ENCODE measurements around the gene MACIR. TPM values are rescaled to one million over a fixed set of nuclear protein-coding genes. Genes with fewer than 3 reads are reported as not detected.

MACIR gene
- total and polyA plus RNA-seq, 2 donors = 6.0 to 7.6 TPM

DNA sequence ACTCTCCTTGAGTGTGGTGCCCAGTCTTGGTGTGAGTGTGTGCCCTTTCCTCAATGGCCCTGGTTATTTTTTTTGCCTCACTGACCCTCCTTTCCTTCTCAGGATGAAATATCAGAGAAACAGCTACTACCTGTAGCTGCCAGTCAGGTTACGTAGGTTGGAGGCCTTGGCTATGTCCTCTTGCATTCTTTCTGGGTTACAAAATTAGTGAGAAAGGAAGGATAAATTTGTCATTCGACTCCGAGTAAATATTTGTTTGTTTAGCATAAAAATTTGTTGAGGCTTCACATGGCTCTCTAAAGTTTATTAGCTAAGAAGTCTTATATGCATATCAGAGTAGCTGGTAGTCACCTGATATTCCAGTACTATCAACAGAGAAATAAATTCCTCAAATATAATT, 15.4 kb downstream of the MACIR start:
- 98% methylated on average over 3 of the region's 3 CpGs for whole genome bisulfite sequencing
- no peaks in the 10 kb centered on the region for H3K9me3 ChIP-seq (ENCODE audit: control insufficient read depth in 2 of 2, insufficient read depth in 1 of 2, low read length in 1 of 2)
- peaks cover 5 to 7% of the 10 kb centered on the region in 2 donors for H3K36me3 ChIP-seq (ENCODE audit: control insufficient read depth in 2 of 2, insufficient read depth in 2 of 2, low read length in 1 of 2)
- no peaks in the 10 kb centered on the region for H3K4me1 ChIP-seq (ENCODE audit: control insufficient read depth in 2 of 2, insufficient read depth in 2 of 2, low read length in 2 of 2)
- no peak for DNase-seq (ENCODE audit: low read depth in 6 of 9, low spot score in 9 of 9)
- H3K4me3 ChIP-seq (ENCODE audit: low read length in 2 of 2) = no peak overlapping the region
- no peak overlapping the region for H3K27ac ChIP-seq (ENCODE audit: low read depth in 1 of 2, low read length in 1 of 2)
- no peaks in the 10 kb centered on the region for H3K27me3 ChIP-seq (ENCODE audit: control insufficient read depth in 2 of 2, insufficient read depth in 1 of 2, low read length in 1 of 2)

DNA sequence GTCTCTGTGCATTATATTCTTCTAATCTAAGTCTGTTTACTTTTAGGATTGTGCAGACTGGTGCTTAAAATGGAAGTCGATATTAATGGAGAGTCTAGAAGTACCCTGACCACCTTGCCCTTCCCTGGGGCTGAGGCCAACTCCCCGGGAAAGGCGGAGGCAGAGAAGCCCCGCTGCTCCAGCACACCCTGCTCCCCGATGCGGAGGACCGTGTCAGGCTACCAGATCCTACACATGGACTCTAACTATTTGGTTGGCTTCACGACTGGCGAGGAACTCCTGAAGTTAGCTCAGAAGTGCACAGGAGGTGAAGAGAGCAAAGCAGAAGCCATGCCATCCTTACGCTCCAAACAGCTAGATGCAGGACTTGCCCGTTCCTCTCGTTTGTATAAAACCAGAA, 17.3 kb downstream of the MACIR start:
- no peak for DNase-seq (ENCODE audit: low read depth in 6 of 9, low spot score in 9 of 9)
- H3K27me3 ChIP-seq (ENCODE audit: control insufficient read depth in 2 of 2, insufficient read depth in 1 of 2, low read length in 1 of 2) = no peaks in the 10 kb centered on the region
- no peak overlapping the region for H3K4me3 ChIP-seq (ENCODE audit: low read length in 2 of 2)
- H3K27ac ChIP-seq (ENCODE audit: low read depth in 1 of 2, low read length in 1 of 2) = no peak overlapping the region
- peaks cover 5 to 7% of the 10 kb centered on the region in 2 donors for H3K36me3 ChIP-seq (ENCODE audit: control insufficient read depth in 2 of 2, insufficient read depth in 2 of 2, low read length in 1 of 2)
- H3K4me1 ChIP-seq (ENCODE audit: control insufficient read depth in 2 of 2, insufficient read depth in 2 of 2, low read length in 2 of 2) = no peaks in the 10 kb centered on the region
- H3K9me3 ChIP-seq (ENCODE audit: control insufficient read depth in 2 of 2, insufficient read depth in 1 of 2, low read length in 1 of 2) = no peaks in the 10 kb centered on the region
- 98% methylated on average over 12 of the region's 12 CpGs for WGBS

DNA sequence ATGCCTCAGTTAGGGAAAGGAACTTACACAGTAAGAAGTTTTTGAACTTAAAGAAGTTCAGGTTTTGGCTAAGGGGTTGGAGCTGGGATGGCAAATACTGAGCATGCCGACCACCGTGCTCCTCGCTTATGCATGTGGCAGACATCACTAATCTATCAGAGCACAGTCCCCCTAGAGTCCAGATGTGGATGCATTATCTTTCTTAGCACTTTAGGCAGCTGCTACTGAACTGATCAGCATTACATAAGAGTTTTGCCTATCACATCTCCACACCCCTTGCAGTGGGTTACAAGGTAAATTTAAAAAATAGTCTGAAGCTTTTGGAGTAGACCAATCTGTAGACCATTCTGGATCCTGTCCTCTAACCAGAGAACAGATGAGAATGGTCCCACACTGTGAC, 22.4 kb downstream of the MACIR start:
- H3K4me1 ChIP-seq (ENCODE audit: control insufficient read depth in 2 of 2, insufficient read depth in 2 of 2, low read length in 2 of 2) = no peaks in the 10 kb centered on the region
- 98% methylated on average over 3 of the region's 3 CpGs for WGBS
- no peaks in the 10 kb centered on the region for H3K27me3 ChIP-seq (ENCODE audit: control insufficient read depth in 2 of 2, insufficient read depth in 1 of 2, low read length in 1 of 2)
- no peak overlapping the region for H3K27ac ChIP-seq (ENCODE audit: low read depth in 1 of 2, low read length in 1 of 2)
- no peaks in the 10 kb centered on the region for H3K9me3 ChIP-seq (ENCODE audit: control insufficient read depth in 2 of 2, insufficient read depth in 1 of 2, low read length in 1 of 2)
- no peak overlapping the region for H3K4me3 ChIP-seq (ENCODE audit: low read length in 2 of 2)
- peaks cover 2 to 5% of the 10 kb centered on the region in 2 donors for H3K36me3 ChIP-seq (ENCODE audit: control insufficient read depth in 2 of 2, insufficient read depth in 2 of 2, low read length in 1 of 2)
- DNase-seq (ENCODE audit: low read depth in 6 of 9, low spot score in 9 of 9) = no peak

DNA sequence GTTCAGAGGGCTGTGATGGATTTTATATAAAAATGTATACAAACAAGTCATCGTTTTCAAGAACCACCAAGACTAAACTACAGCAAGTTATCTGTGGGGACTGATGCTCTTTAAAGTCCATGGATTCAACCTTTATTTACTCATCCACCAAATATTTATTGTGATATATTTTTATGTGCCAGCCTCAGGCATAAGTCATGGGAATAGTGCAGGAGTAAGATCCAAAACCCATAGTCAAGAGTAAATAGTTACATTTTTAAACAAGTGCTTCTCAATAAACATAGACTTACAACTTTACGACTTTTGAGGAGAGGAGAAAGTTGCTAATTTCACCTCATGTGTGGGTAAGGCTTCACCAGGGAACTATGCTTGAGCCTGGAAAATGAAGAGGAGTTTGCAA, 24.6 kb downstream of the MACIR start:
- H3K27ac ChIP-seq (ENCODE audit: low read depth in 1 of 2, low read length in 1 of 2) = no peak overlapping the region
- H3K36me3 ChIP-seq (ENCODE audit: control insufficient read depth in 2 of 2, insufficient read depth in 2 of 2, low read length in 1 of 2) = no peaks in the 10 kb centered on the region
- H3K27me3 ChIP-seq (ENCODE audit: control insufficient read depth in 2 of 2, insufficient read depth in 1 of 2, low read length in 1 of 2) = no peaks in the 10 kb centered on the region
- 98% methylated on average over 2 of the region's 2 CpGs for WGBS
- H3K4me3 ChIP-seq (ENCODE audit: low read length in 2 of 2) = no peak overlapping the region
- DNase-seq (ENCODE audit: low read depth in 6 of 9, low spot score in 9 of 9) = no peak
- no peaks in the 10 kb centered on the region for H3K4me1 ChIP-seq (ENCODE audit: control insufficient read depth in 2 of 2, insufficient read depth in 2 of 2, low read length in 2 of 2)
- H3K9me3 ChIP-seq (ENCODE audit: control insufficient read depth in 2 of 2, insufficient read depth in 1 of 2, low read length in 1 of 2) = no peaks in the 10 kb centered on the region

DNA sequence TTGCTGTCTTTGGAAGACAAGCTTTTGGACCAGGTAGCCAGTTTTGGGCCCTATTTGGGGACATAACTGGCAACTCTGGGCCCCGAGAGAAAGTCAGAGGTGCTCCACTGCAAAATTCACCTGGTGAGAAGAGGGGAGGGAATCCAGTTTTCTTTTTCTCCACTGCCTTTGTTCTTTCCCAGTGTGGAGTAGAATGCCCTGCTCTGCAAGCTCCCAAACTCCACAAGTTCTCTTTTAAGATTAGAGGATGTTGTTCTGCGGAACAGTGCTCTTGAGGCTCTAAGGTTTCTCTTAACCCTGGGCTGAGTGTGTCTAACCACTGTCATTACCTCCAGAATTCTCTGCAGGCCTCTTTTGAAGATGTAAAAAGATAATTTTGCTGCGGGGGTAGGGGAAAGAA, 25.3 kb downstream of the MACIR start:
- DNase-seq (ENCODE audit: low read depth in 6 of 9, low spot score in 9 of 9) = no peak
- H3K9me3 ChIP-seq (ENCODE audit: control insufficient read depth in 2 of 2, insufficient read depth in 1 of 2, low read length in 1 of 2) = no peaks in the 10 kb centered on the region
- H3K27me3 ChIP-seq (ENCODE audit: control insufficient read depth in 2 of 2, insufficient read depth in 1 of 2, low read length in 1 of 2) = no peaks in the 10 kb centered on the region
- no peak overlapping the region for H3K4me3 ChIP-seq (ENCODE audit: low read length in 2 of 2)
- H3K27ac ChIP-seq (ENCODE audit: low read depth in 1 of 2, low read length in 1 of 2) = no peak overlapping the region
- 96% methylated on average over 3 of the region's 3 CpGs for WGBS
- H3K36me3 ChIP-seq (ENCODE audit: control insufficient read depth in 2 of 2, insufficient read depth in 2 of 2, low read length in 1 of 2) = no peaks in the 10 kb centered on the region
- no peaks in the 10 kb centered on the region for H3K4me1 ChIP-seq (ENCODE audit: control insufficient read depth in 2 of 2, insufficient read depth in 2 of 2, low read length in 2 of 2)

DNA sequence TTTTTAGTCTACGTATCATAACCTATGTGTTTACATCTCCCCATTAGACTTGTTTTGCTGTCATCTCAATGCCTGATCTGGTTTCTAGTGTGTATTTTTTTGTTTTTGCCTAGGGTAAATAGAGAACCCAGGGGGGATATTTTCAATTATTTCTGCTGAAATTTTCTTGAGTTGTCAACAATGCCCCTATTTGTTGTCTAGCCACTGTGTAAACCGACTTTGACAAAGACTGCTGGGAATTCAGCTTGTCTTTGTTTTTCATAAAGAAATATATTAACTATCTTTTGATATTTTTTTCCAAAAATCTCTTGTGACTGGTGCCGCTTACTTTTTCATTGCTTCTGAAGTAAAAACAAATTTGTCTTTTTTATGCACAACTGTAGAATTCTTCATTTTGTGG, 28.1 kb downstream of the MACIR start:
- no peak overlapping the region for H3K4me3 ChIP-seq (ENCODE audit: low read length in 2 of 2)
- H3K27ac ChIP-seq (ENCODE audit: low read depth in 1 of 2, low read length in 1 of 2) = no peak overlapping the region
- no peaks in the 10 kb centered on the region for H3K27me3 ChIP-seq (ENCODE audit: control insufficient read depth in 2 of 2, insufficient read depth in 1 of 2, low read length in 1 of 2)
- H3K36me3 ChIP-seq (ENCODE audit: control insufficient read depth in 2 of 2, insufficient read depth in 2 of 2, low read length in 1 of 2) = no peaks in the 10 kb centered on the region
- WGBS = 97% methylated on average over 3 of the region's 3 CpGs
- DNase-seq (ENCODE audit: low read depth in 6 of 9, low spot score in 9 of 9) = no peak
- H3K9me3 ChIP-seq (ENCODE audit: control insufficient read depth in 2 of 2, insufficient read depth in 1 of 2, low read length in 1 of 2) = no peaks in the 10 kb centered on the region
- no peaks in the 10 kb centered on the region for H3K4me1 ChIP-seq (ENCODE audit: control insufficient read depth in 2 of 2, insufficient read depth in 2 of 2, low read length in 2 of 2)

DNA sequence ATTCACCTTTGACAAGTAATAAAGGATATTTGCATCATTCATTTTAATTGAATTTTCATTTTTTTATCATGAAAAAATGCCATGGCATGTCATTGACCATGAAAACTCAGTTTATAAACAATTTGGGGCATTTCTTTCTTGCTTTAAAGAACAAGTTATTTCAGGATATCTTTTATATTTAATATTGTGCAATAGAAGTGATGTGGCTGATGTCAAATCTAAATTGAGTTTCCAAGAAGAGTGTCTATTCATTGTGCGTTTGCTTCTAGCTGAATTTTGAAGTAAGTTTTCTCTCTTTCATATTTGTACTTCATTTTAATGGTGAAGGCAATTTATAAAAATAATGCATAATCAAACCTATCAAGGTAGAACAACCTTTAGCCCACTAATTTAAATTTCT, 30.5 kb downstream of the MACIR start:
- Histone ChIP-seq H3K36me3 (ENCODE audit: control insufficient read depth in 2 of 2, insufficient read depth in 2 of 2, low read length in 1 of 2) (no peaks in the 10 kb centered on the region), H3K4me1 (ENCODE audit: control insufficient read depth in 2 of 2, insufficient read depth in 2 of 2, low read length in 2 of 2) (no peaks in the 10 kb centered on the region), H3K27me3 (ENCODE audit: control insufficient read depth in 2 of 2, insufficient read depth in 1 of 2, low read length in 1 of 2) (no peaks in the 10 kb centered on the region), H3K4me3 (ENCODE audit: low read length in 2 of 2) (no peak overlapping the region), H3K27ac (ENCODE audit: low read depth in 1 of 2, low read length in 1 of 2) (no peak overlapping the region), H3K9me3 (ENCODE audit: control insufficient read depth in 2 of 2, insufficient read depth in 1 of 2, low read length in 1 of 2) (no peaks in the 10 kb centered on the region)
- 96% methylated on average over 1 of the region's 1 CpG for WGBS
- DNase-seq (ENCODE audit: low read depth in 6 of 9, low spot score in 9 of 9) = no peak

DNA sequence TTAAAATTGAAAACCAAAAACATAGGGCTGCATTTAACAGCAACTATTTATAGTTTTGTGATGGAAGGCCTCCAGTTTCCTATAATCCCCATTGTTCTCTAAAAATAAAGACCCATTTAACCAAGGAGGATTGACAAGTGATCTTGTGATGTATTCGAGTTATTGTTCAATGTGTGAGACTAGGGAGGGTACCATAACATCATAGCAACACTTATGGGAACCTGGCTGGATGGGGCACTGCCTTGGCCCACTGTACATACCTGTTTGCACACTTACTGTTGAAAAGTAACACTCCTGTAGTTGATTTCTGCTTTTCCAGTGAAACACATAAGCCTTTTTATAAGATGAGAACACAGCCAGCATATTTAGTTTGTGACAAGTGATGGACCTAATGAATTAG, 32.3 kb downstream of the MACIR start:
- Histone ChIP-seq H3K36me3 (ENCODE audit: control insufficient read depth in 2 of 2, insufficient read depth in 2 of 2, low read length in 1 of 2) (no peaks in the 10 kb centered on the region), H3K27ac (ENCODE audit: low read depth in 1 of 2, low read length in 1 of 2) (no peak overlapping the region), H3K4me3 (ENCODE audit: low read length in 2 of 2) (no peak overlapping the region), H3K4me1 (ENCODE audit: control insufficient read depth in 2 of 2, insufficient read depth in 2 of 2, low read length in 2 of 2) (no peaks in the 10 kb centered on the region), H3K27me3 (ENCODE audit: control insufficient read depth in 2 of 2, insufficient read depth in 1 of 2, low read length in 1 of 2) (no peaks in the 10 kb centered on the region), H3K9me3 (ENCODE audit: control insufficient read depth in 2 of 2, insufficient read depth in 1 of 2, low read length in 1 of 2) (no peaks in the 10 kb centered on the region)
- 83% methylated on average over 1 of the region's 1 CpG for WGBS
- no peak for DNase-seq (ENCODE audit: low read depth in 6 of 9, low spot score in 9 of 9)

DNA sequence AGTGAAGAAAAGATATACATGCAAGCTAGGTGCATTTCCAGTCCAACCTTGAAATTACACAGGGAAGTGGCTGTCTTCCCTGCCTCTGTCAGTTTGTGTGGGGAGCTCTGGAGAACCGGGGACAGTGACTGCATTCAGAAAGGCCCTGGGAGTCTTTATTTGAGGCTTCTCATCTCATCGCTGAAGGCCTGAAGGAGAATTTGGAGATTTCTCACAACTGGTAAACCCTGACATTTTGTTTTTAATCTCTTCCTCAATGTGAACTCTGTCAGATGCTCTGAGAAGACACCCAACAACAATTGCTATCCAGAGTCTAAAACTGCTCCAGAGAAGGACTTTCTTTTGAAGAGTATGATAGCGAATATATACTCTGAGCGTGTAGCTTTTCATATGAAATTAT, 33.0 kb downstream of the MACIR start:
- 97% methylated on average over 4 of the region's 4 CpGs for WGBS
- H3K4me1 ChIP-seq (ENCODE audit: control insufficient read depth in 2 of 2, insufficient read depth in 2 of 2, low read length in 2 of 2) = no peaks in the 10 kb centered on the region
- no peaks in the 10 kb centered on the region for H3K36me3 ChIP-seq (ENCODE audit: control insufficient read depth in 2 of 2, insufficient read depth in 2 of 2, low read length in 1 of 2)
- H3K27ac ChIP-seq (ENCODE audit: low read depth in 1 of 2, low read length in 1 of 2) = no peak overlapping the region
- H3K27me3 ChIP-seq (ENCODE audit: control insufficient read depth in 2 of 2, insufficient read depth in 1 of 2, low read length in 1 of 2) = no peaks in the 10 kb centered on the region
- H3K9me3 ChIP-seq (ENCODE audit: control insufficient read depth in 2 of 2, insufficient read depth in 1 of 2, low read length in 1 of 2) = no peaks in the 10 kb centered on the region
- H3K4me3 ChIP-seq (ENCODE audit: low read length in 2 of 2) = no peak overlapping the region
- no peak for DNase-seq (ENCODE audit: low read depth in 6 of 9, low spot score in 9 of 9)

DNA sequence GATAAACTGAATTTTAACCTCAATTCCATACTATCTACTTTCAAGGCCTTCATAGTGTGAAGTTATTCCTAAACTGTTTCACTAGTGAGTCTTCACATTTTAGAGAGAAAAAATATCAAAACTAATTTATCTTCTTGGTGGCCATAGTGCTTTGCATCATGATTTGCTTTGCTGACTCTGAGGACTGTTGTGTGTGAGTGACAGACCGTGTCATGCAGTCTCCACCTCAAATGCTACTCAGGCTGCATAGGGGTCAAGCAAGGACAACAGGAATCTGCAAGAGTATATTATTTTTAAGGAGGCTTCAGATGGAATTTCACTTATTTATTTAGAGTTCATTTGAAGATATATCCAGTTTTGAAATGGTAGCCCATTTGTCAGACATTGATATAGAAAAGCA, 34.5 kb downstream of the MACIR start:
- no peaks in the 10 kb centered on the region for H3K27me3 ChIP-seq (ENCODE audit: control insufficient read depth in 2 of 2, insufficient read depth in 1 of 2, low read length in 1 of 2)
- H3K4me3 ChIP-seq (ENCODE audit: low read length in 2 of 2) = no peak overlapping the region
- WGBS = 97% methylated on average over 1 of the region's 1 CpG
- H3K9me3 ChIP-seq (ENCODE audit: control insufficient read depth in 2 of 2, insufficient read depth in 1 of 2, low read length in 1 of 2) = no peaks in the 10 kb centered on the region
- no peak overlapping the region for H3K27ac ChIP-seq (ENCODE audit: low read depth in 1 of 2, low read length in 1 of 2)
- DNase-seq (ENCODE audit: low read depth in 6 of 9, low spot score in 9 of 9) = no peak
- no peaks in the 10 kb centered on the region for H3K4me1 ChIP-seq (ENCODE audit: control insufficient read depth in 2 of 2, insufficient read depth in 2 of 2, low read length in 2 of 2)
- no peaks in the 10 kb centered on the region for H3K36me3 ChIP-seq (ENCODE audit: control insufficient read depth in 2 of 2, insufficient read depth in 2 of 2, low read length in 1 of 2)
